ENCODE measurements around the gene SPNS1. TPM values are rescaled to one million over a fixed set of nuclear protein-coding genes. Genes with fewer than 3 reads are reported as not detected.

Gene SPNS1
- total RNA-seq, 1 donor from 2014 or later, result 29.0 TPM

DNA sequence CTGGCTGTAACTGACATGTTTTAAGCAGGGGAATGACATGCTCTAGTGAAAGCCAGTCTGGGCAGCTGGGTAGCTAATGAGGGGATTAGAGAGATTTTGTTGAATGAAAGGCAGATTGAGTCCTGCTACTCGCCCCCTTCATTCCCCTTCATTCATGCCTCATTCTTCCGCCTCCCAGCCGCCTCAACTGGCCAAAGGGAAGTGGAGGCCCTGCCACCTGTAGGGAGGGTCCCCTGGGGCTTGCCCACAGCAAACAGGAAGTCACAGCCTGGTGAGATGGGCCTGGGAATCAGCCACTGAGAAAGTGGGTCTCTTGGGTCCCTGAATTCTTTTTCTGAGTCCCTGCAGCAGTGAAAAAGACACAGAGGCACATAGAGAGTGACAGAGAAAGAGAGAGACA, 43.9 kb upstream of the SPNS1 start:
- H3K36me3 ChIP-seq, result no peaks in the 10 kb centered on the region
- no peak overlapping the region for H3K4me3 ChIP-seq
- intact Hi-C loops (cut with DNase I), result no loop called here
- TF ChIP-seq POLR2A (IDR thresholded peaks at IDR 0.05) (no peak), POLR2AphosphoS5 (IDR thresholded peaks at IDR 0.05; ENCODE audit: insufficient read depth in 1 of 2, low read depth in 1 of 2) (no peak)
- TF ChIP-seq, protein P1, sequence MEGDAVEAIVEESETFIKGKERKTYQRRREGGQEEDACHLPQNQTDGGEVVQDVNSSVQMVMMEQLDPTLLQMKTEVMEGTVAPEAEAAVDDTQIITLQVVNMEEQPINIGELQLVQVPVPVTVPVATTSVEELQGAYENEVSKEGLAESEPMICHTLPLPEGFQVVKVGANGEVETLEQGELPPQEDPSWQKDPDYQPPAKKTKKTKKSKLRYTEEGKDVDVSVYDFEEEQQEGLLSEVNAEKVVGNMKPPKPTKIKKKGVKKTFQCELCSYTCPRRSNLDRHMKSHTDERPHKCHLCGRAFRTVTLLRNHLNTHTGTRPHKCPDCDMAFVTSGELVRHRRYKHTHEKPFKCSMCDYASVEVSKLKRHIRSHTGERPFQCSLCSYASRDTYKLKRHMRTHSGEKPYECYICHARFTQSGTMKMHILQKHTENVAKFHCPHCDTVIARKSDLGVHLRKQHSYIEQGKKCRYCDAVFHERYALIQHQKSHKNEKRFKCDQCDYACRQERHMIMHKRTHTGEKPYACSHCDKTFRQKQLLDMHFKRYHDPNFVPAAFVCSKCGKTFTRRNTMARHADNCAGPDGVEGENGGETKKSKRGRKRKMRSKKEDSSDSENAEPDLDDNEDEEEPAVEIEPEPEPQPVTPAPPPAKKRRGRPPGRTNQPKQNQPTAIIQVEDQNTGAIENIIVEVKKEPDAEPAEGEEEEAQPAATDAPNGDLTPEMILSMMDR (IDR thresholded peaks at IDR 0.05), result no peak
- peaks cover 5% of the 10 kb centered on the region for H3K4me1 ChIP-seq
- no peak overlapping the region for H3K27ac ChIP-seq
- H3K27me3 ChIP-seq, result no peaks in the 10 kb centered on the region
- no peaks in the 10 kb centered on the region for H3K9me3 ChIP-seq
- no peak for DNase-seq (ENCODE audit: extremely low spot score in 2 of 2)

DNA sequence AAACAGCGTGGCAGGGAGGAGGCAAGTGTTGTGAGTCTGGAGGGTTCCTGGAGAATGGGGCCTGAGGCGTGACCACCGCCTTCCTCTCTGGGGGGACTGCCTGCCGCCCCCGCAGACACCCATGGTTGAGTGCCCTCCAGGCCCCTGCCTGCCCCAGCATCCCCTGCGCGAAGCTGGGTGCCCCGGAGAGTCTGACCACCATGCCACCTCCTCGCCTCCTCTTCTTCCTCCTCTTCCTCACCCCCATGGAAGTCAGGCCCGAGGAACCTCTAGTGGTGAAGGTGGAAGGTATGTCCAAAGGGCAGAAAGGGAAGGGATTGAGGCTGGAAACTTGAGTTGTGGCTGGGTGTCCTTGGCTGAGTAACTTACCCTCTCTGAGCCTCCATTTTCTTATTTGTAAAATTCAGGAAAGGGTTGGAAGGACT, 42.8 kb upstream of the SPNS1 start, which contains the start of gene CD19:
Gene CD19 (plus strand): TSS at position 171 of the 425 bp plus-strand sequence. CDS start 30 bp downstream, at position 201.
- H3K4me1 ChIP-seq, result peaks cover 5% of the 10 kb centered on the region
- no peaks in the 10 kb centered on the region for H3K9me3 ChIP-seq
- intact Hi-C loops (cut with DNase I), result no loop called here
- no peaks in the 10 kb centered on the region for H3K27me3 ChIP-seq
- no peaks in the 10 kb centered on the region for H3K36me3 ChIP-seq
- H3K27ac ChIP-seq, result no peak within 1 kb of the TSS
- TF ChIP-seq POLR2A (IDR thresholded peaks at IDR 0.05) (no peak), POLR2AphosphoS5 (IDR thresholded peaks at IDR 0.05; ENCODE audit: insufficient read depth in 1 of 2, low read depth in 1 of 2) (no peak)
- TF ChIP-seq, protein P1 (IDR thresholded peaks at IDR 0.05), result no peak
- no peak within 1 kb of the TSS for H3K4me3 ChIP-seq
- no peak for DNase-seq (ENCODE audit: extremely low spot score in 2 of 2)

GRCh38 chr16:28932339-28933141, 42.0 kb upstream of the SPNS1 start:
- no peak for DNase-seq (ENCODE audit: extremely low spot score in 2 of 2)
- Histone ChIP-seq H3K36me3 (no peaks in the 10 kb centered on the region), H3K9me3 (no peaks in the 10 kb centered on the region), H3K4me3 (no peak overlapping the region), H3K4me1 (peaks cover 5% of the 10 kb centered on the region), H3K27me3 (no peaks in the 10 kb centered on the region), H3K27ac (no peak overlapping the region)
- TF ChIP-seq POLR2A (IDR thresholded peaks at IDR 0.05) (no peak), POLR2AphosphoS5 (IDR thresholded peaks at IDR 0.05; ENCODE audit: insufficient read depth in 1 of 2, low read depth in 1 of 2) (no peak)
- TF ChIP-seq, protein P1 (IDR thresholded peaks at IDR 0.05), result no peak
- intact Hi-C loops (cut with DNase I), result no loop called here

DNA sequence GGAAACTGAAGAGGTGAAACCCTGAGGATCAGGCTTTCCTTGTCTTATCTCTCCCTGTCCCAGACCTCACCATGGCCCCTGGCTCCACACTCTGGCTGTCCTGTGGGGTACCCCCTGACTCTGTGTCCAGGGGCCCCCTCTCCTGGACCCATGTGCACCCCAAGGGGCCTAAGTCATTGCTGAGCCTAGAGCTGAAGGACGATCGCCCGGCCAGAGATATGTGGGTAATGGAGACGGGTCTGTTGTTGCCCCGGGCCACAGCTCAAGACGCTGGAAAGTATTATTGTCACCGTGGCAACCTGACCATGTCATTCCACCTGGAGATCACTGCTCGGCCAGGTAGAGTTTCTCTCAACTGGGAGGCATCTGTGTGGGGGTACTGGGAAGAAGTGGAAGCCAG, 41.4 kb upstream of the SPNS1 start:
- Histone ChIP-seq H3K27me3 (no peaks in the 10 kb centered on the region), H3K4me1 (peaks cover 5% of the 10 kb centered on the region), H3K9me3 (no peaks in the 10 kb centered on the region), H3K36me3 (no peaks in the 10 kb centered on the region), H3K27ac (no peak overlapping the region), H3K4me3 (no peak overlapping the region)
- TF ChIP-seq POLR2AphosphoS5 (IDR thresholded peaks at IDR 0.05; ENCODE audit: insufficient read depth in 1 of 2, low read depth in 1 of 2) (no peak), POLR2A (IDR thresholded peaks at IDR 0.05) (no peak)
- TF ChIP-seq, protein P1 (IDR thresholded peaks at IDR 0.05), result no peak
- intact Hi-C loops (cut with DNase I), result no loop called here
- DNase-seq (ENCODE audit: extremely low spot score in 2 of 2), result no peak

GRCh38 chr16:28935346-28935745, 39.2 kb upstream of the SPNS1 start:
- no peak overlapping the region for H3K4me3 ChIP-seq
- DNase-seq (ENCODE audit: extremely low spot score in 2 of 2), result no peak
- H3K27ac ChIP-seq, result no peak overlapping the region
- H3K4me1 ChIP-seq, result peaks cover 5% of the 10 kb centered on the region
- intact Hi-C loops (cut with DNase I), result no loop called here
- no peaks in the 10 kb centered on the region for H3K27me3 ChIP-seq
- TF ChIP-seq POLR2A (IDR thresholded peaks at IDR 0.05) (no peak), POLR2AphosphoS5 (IDR thresholded peaks at IDR 0.05; ENCODE audit: insufficient read depth in 1 of 2, low read depth in 1 of 2) (no peak)
- TF ChIP-seq, protein P1 (IDR thresholded peaks at IDR 0.05), result no peak
- H3K9me3 ChIP-seq, result no peaks in the 10 kb centered on the region
- H3K36me3 ChIP-seq, result no peaks in the 10 kb centered on the region

Measured in vagina (tissue), 2 donors.